Keratinocyte (primary cell): Measurements from ENCODE around the gene SLBP. TPM values are rescaled to one million over a fixed set of nuclear protein-coding genes. Genes with fewer than 3 reads are reported as not detected.

Experiments used
- DNase-seq: peaks from one replicate; pipeline ENCODE4 v3.0.0-alpha.2; 2011; ENCODE audit warnings: low read depth, missing footprints, low spot score
- FAIRE-seq: peaks from 2 replicates; lab custom pipeline; 2011; peaks lifted over from hg19 to GRCh38; lab: Jason Lieb, UNC
- H2AFZ ChIP-seq: 2 replicates; pipeline ENCODE4 v1.6.0; 2012; ENCODE audit warnings: low read length, control low read depth, inconsistent platforms; ENCODE audit not compliant: control insufficient read depth
- H3K27ac ChIP-seq: 2 replicates; pipeline ENCODE4 v1.5.1; 2011; ENCODE audit warnings: low read length; ENCODE audit not compliant: control insufficient read depth, insufficient read depth
- H3K27me3 ChIP-seq: 3 replicates; pipeline ENCODE4 v1.6.0; 2011; ENCODE audit warnings: low read length; ENCODE audit not compliant: control insufficient read depth, insufficient read depth; ENCODE audit errors: extremely low read depth
- H3K36me3 ChIP-seq, 2 experiments: 2 replicates in 1 of 2; 3 replicates in 1 of 2; pipeline ENCODE4 v1.5.1; 2011; ENCODE audit warnings: low read length in 2 of 2, mild to moderate bottlenecking in 1 of 2; ENCODE audit not compliant: control insufficient read depth in 2 of 2, insufficient read depth in 2 of 2; ENCODE audit errors: extremely low read depth in 1 of 2
- H3K4me1 ChIP-seq: 3 replicates; pipeline ENCODE4 v1.5.1; 2011; ENCODE audit warnings: low read length; ENCODE audit not compliant: control insufficient read depth, insufficient read depth; ENCODE audit errors: extremely low read depth
- H3K4me2 ChIP-seq: 3 replicates; pipeline ENCODE4 v1.6.0; 2011; ENCODE audit warnings: low read depth, low read length; ENCODE audit not compliant: control insufficient read depth, insufficient read depth; ENCODE audit errors: extremely low read depth
- H3K4me3 ChIP-seq, 3 experiments: fragments of 200-600 bp in 1 of 3; sonication (generic) in 1 of 3; 2 replicates in 2 of 3; 3 replicates in 1 of 3; pipeline ENCODE4 v1.5.1; 2011 to 2016; ENCODE audit warnings: low read length in 3 of 3, mild to moderate bottlenecking in 3 of 3, control low read depth in 2 of 3, inconsistent platforms in 1 of 3, low read depth in 1 of 3, mixed read lengths in 1 of 3, mixed run types in 1 of 3, moderate library complexity in 1 of 3; ENCODE audit not compliant: control insufficient read depth in 2 of 3, insufficient read depth in 2 of 3; ENCODE audit errors: extremely low read depth in 1 of 3
- H3K79me2 ChIP-seq: 2 replicates; pipeline ENCODE4 v1.6.0; 2012; ENCODE audit warnings: low read length; ENCODE audit not compliant: control insufficient read depth, insufficient read depth
- H3K9ac ChIP-seq: 3 replicates; pipeline ENCODE4 v1.6.0; 2011; ENCODE audit warnings: low read length; ENCODE audit not compliant: control insufficient read depth, insufficient read depth; ENCODE audit errors: extremely low read depth
- H3K9me1 ChIP-seq: 3 replicates; pipeline ENCODE4 v1.6.0; 2011; ENCODE audit warnings: low read length; ENCODE audit not compliant: control insufficient read depth, insufficient read depth; ENCODE audit errors: extremely low read depth
- H3K9me3 ChIP-seq: 2 replicates; pipeline ENCODE4 v1.5.1; 2012; ENCODE audit warnings: low read depth, low read length; ENCODE audit not compliant: control insufficient read depth
- H4K20me1 ChIP-seq: 3 replicates; pipeline ENCODE4 v1.6.0; 2011; ENCODE audit warnings: low read length; ENCODE audit not compliant: control insufficient read depth, insufficient read depth; ENCODE audit errors: extremely low read depth
- EZH2 ChIP-seq: IDR thresholded peaks from one replicate; pipeline ENCODE4 v1.6.1; 2012; ENCODE audit warnings: inconsistent platforms, mild to moderate bottlenecking, low read length, moderate library complexity
- dilution Hi-C: fragments of 300-500 bp; cut with MboI; formaldehyde crosslinking; loops from one replicate; pipeline ENCODE4 v1.7.0; 2020; ENCODE audit warnings: low sequenced_read_pairs; ENCODE audit not compliant: extremely low pct_ligation_motif_present
- polyA plus RNA-seq, 5 experiments: library from polyadenylated mRNA; depleted of rRNA in 3 of 5; stranded (reverse) in 3 of 5; stranded (forward) in 1 of 5; unstranded in 1 of 5; fragments of >200 nt; gene quantifications; 1 replicate in 1 of 5; 2 replicates in 3 of 5; 3 replicates in 1 of 5; pipeline versions ENCODE4 v1.2.1 to v1.2.3, GENCODE V29; 2011 to 2012; ENCODE audit warnings: missing spikeins in 2 of 5, low read depth in 1 of 5, low replicate concordance in 1 of 5
- TF ChIP-seq, protein P1 (sequence below), 3 experiments: IDR thresholded peaks in 1 of 3; conservative IDR thresholded peaks in 1 of 3; optimal IDR thresholded peaks in 1 of 3; 2 replicates in 2 of 3; 3 replicates in 1 of 3; pipeline versions ENCODE3 to v1.5.1; 2011; ENCODE audit warnings: low read length in 3 of 3, mild to moderate bottlenecking in 3 of 3, moderate library complexity in 2 of 3, control low read depth in 1 of 3, inconsistent platforms in 1 of 3; ENCODE audit not compliant: insufficient read depth in 2 of 3; ENCODE audit errors: extremely low read depth in 1 of 3

Gene SLBP
- polyA plus RNA-seq, 1 donor (not counting 4 experiments of a cell fraction or from before 2014, with no cell fraction given): 90.6 TPM

DNA sequence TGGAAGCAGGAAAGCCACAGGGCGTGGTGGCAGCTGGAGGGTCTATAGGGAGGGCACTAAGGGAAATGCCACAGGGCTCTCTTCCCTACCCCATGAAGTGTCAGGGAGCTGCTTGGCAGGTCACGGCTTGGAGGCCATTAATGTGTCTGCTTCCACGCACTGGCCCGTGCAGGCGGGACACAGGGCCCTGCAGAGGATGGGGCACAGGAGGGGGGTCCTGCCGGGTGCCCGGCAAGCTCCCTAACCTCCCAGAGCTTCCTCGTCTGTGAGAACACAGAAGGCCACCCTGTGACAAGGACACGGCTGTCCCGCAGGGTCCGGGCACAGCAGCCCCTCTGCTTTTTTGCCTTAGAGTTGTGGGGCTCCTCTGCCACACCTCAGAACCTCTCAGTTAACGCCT is 53.5 kb downstream of the SLBP start:
- Histone ChIP-seq H3K27me3 (no peaks in the 10 kb centered on the region), H3K9ac (no peak overlapping the region), H3K9me1 (no peaks in the 10 kb centered on the region), H3K9me3 (no peaks in the 10 kb centered on the region), H3K4me1 (no peaks in the 10 kb centered on the region), H3K27ac (no peak overlapping the region), H4K20me1 (no peaks in the 10 kb centered on the region), H3K4me3 (no peak overlapping the region), H3K79me2 (no peaks in the 10 kb centered on the region), H3K4me2 (no peak overlapping the region), H3K36me3 (no peaks in the 10 kb centered on the region), H2AFZ (no peak overlapping the region)
- TF ChIP-seq, protein P1, sequence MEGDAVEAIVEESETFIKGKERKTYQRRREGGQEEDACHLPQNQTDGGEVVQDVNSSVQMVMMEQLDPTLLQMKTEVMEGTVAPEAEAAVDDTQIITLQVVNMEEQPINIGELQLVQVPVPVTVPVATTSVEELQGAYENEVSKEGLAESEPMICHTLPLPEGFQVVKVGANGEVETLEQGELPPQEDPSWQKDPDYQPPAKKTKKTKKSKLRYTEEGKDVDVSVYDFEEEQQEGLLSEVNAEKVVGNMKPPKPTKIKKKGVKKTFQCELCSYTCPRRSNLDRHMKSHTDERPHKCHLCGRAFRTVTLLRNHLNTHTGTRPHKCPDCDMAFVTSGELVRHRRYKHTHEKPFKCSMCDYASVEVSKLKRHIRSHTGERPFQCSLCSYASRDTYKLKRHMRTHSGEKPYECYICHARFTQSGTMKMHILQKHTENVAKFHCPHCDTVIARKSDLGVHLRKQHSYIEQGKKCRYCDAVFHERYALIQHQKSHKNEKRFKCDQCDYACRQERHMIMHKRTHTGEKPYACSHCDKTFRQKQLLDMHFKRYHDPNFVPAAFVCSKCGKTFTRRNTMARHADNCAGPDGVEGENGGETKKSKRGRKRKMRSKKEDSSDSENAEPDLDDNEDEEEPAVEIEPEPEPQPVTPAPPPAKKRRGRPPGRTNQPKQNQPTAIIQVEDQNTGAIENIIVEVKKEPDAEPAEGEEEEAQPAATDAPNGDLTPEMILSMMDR (optimal IDR thresholded peaks at IDR 0.05 in 1 of 3, IDR thresholded peaks at IDR 0.05 in 1 of 3, conservative IDR thresholded peaks at IDR 0.05 in 1 of 3; ENCODE audit: extremely low read depth in 1 of 3, insufficient read depth in 2 of 3, low read length in 3 of 3): no peak
- no peak for TF ChIP-seq EZH2
- no peak for FAIRE-seq
- dilution Hi-C loops: no loop called here
- DNase-seq: no peak

DNA sequence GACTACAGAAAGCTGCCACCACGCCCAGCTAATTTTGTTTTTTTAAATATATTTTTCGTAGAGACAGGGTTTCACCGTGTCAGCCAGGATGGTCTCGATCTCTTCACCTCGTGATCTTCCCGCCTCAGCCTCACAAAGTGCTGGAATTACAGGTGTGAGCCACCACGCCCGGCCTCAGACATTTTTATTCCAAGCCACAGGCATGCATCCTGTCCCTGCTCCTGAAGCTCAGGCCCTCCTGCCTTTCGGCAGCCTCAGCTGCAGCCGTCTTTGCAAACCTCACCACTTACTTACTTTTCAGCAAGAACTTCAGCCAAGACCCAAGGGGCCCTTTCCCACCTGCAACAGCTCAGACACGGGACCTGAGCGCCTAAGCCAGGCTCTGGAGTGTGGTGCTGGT is 54.0 kb downstream of the SLBP start:
- Histone ChIP-seq H3K4me3 (no peak overlapping the region), H4K20me1 (no peaks in the 10 kb centered on the region), H3K27me3 (no peaks in the 10 kb centered on the region), H3K9me3 (no peaks in the 10 kb centered on the region), H3K4me2 (no peak overlapping the region), H3K9me1 (no peaks in the 10 kb centered on the region), H3K27ac (no peak overlapping the region), H3K9ac (no peak overlapping the region), H3K79me2 (no peaks in the 10 kb centered on the region), H2AFZ (no peak overlapping the region), H3K4me1 (no peaks in the 10 kb centered on the region), H3K36me3 (no peaks in the 10 kb centered on the region)
- DNase-seq (no peak), FAIRE-seq (no peak)
- dilution Hi-C loops: no loop called here
- no peak for TF ChIP-seq EZH2
- TF ChIP-seq, protein P1 (optimal IDR thresholded peaks at IDR 0.05 in 1 of 3, IDR thresholded peaks at IDR 0.05 in 1 of 3, conservative IDR thresholded peaks at IDR 0.05 in 1 of 3; ENCODE audit: extremely low read depth in 1 of 3, insufficient read depth in 2 of 3, low read length in 3 of 3): no peak
